Epidermal melanocyte (primary cell): Measurements from ENCODE around the gene BCAR1.
"Not testable (repeated sequence)": the region's sequence is repeated elsewhere in the genome, so short reads cannot be mapped to it uniquely, and the experiment has no call there.

Experiments used
- DNase-seq: peaks from one replicate; pipeline ENCODE4 v3.0.0; 2011; ENCODE audit warnings: low spot score; ENCODE audit not compliant: insufficient read length

Gene BCAR1

GRCh38 chr16:75225678-75226515 is 25.5 kb downstream of the BCAR1 start:
- no peak for DNase-seq

DNA sequence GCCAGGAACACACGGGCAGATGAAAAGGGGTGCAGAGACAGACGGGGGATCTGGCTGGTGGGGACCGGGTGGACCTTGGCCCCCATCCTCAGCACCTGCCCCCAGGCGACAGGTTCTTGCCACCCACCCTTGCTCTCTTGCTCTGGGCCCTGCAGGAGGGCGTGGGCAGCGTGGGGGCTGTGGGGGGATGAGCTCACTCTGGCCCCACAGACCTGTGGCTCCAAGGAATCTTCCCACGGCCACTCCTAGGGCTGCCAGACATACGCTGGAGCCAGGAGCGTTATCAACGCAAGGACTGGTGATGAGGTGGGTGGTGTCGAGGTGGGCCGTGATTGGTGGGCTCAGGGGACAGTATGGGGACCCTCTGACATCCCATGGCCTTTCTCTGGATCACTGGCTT is 26.3 kb downstream of the BCAR1 start:
- DNase-seq: no peak

- DNase-seq: no peak
Observed at GRCh38 chr16:75224306-75225082, 26.9 kb downstream of the BCAR1 start.

- not testable (repeated sequence) for DNase-seq
Observed at GRCh38 chr16:75223129-75223528, 28.3 kb downstream of the BCAR1 start.

DNA sequence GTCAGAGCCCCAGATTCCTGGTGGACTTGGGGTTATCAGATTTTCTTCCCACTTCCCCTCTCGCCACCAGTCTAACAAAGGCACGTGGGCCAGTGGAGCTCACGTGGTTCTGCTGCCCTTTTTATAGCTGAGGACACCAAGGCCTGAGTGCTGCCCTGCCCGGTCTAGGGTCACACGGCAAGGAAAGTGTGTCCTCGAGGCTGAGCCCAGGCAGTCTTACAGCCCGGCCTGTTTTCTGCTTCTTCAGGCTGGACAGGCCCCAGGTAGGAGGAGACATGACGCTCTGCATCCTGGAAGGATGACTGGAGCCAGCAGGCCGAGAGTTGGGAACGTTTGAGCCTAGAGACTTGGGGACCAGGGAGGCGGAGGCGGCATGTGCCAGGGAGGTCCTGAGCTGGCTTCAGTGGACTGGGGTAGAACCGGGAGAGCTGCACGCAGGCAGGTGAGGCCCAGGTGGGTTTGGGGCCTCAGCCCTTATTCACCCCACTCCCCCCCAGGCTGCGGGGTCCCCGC is 29.1 kb downstream of the BCAR1 start:
- no peak for DNase-seq

DNA sequence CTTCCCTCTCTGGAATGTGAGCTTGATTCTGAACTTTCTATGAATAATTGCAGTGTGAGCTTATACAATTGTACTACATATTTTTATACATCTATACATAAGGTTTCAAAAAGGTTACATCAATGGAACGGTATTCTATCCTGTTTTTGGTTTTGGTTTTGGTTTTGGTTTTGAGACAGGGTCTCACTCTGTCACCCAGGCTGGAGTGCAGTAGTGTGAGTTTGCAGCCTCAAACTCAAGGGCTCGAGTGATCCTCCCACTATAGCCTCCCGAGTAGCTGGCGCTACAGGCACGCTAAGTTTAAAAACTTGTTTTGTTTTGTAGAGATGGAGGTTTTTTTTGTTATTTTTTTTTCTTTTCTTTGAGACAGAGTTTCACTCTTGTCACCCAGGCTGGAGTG is 31.6 kb downstream of the BCAR1 start:
- DNase-seq: no peak

DNA sequence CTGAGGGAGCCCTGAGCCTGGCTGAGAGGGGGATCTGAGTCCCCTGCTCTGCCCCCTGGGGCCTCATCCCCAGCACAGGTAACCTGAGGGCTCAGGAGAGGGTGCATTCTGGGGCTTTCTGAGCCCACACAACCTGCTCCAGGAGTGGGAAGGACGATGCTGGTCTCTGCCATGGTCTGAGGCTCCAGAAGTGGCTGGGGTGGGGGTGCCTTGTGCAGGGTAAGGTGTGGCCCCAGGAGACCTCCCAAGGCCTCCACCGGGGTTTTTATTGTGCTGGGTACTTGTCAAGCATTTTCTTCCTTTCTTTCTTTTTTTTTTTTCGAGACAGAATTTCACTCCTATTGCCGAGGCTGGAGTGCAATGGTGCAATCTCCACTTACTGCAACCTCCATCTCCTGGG is 32.3 kb downstream of the BCAR1 start:
- no peak for DNase-seq

GRCh38 chr16:75218256-75219076 is 33.0 kb downstream of the BCAR1 start, which contains the start of gene CTRB1:
CTRB1 (plus strand) TSS chr16:75218988; CDS start chr16:75219008, 20 bp downstream.
- no peak for DNase-seq

GRCh38 chr16:75217389-75217851 is 34.0 kb downstream of the BCAR1 start:
- no peak for DNase-seq

DNA sequence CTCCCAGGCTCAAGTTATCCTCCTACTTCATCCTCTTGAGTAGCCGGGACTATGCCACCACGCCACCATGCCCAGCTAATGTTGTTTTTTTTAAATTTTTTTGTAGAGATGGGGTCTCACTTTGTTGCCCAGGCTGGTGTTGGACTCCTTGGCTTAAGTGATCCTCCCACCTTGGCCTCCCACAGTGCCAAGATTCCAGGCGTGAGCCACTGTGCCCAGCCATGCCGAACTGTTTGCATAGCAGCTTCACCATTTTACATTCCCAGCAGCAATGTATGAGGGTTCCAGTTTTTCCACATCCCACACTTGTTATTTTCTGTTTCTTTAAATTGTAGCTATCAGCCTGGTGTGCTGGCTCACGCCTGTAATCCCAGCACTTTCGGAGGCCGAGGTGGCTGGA is 34.8 kb downstream of the BCAR1 start:
- no peak for DNase-seq

DNA sequence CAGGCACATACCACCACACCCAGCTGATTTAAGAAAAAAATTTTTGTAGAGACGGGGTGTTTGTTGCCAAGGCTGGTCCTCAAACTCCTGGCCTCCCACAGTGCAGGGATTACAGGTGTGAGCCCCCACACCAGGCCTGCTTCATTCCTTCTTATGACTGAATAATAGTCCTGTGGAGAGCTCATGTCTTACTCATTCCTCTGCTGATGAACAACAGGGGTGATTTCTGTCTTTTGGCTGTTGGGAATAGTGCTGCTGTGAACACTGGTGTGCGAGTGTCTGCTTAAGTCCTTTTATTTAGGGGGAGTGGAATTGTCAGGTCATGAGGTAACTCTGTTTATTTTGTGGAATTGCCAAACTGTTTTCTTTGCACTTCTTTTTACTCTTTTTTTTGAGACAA is 35.3 kb downstream of the BCAR1 start:
- no peak for DNase-seq

- DNase-seq: not testable (repeated sequence)
Observed at GRCh38 chr16:75211286-75211685, 40.1 kb downstream of the BCAR1 start.

DNA sequence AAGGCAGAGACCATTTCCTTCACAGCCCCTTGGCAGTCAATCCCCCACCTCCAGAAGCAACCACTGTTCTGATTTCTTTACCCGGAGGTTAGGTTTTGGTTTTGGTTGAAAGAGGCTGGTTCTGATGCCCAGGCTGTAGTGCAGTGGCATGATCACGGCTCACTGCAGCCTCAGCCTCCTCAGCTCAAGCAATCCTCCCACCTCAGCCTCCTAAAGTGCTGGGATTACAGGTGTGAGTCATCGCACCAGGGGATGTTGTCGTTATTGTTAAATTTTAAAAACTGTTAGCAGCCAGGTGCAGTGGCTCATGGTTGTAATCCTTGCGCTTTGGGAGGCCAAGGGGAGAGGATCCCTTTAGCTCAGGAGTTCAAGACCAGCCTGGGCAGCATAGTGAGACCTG is 41.5 kb downstream of the BCAR1 start:
- no peak for DNase-seq

GRCh38 chr16:75209514-75209913 is 41.9 kb downstream of the BCAR1 start:
- DNase-seq: not testable (repeated sequence)

DNA sequence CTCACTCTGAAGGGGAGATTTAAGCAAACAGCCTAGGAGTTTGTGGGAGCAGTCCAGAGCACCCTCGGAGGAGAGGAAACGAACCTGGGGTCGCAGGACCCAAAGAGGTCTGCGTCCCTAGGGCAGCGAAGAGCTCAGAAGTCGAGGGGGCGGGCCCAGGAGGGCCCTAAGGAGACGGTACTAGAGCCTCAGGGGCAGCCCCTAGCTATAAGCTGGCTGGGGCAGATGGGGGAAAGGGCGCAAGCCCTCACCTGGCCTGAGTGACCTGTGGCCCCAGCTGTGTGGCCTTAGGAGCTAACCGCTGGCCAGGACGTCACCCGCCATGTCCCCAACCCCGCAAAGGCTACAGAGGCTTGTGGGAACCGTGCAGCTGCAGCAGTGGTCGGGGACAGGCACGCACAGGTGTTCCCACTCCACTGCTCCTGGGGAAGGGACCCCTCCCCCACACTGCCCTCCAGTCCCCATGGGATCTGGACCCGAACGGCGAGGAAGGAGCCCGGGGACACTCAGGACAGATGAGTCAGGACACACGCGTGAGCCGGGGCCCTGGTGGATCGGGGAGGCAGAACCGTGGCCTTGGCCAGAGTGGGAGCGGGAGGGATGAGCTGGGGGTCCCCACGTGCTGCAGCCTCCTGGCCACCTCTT is 42.4 kb downstream of the BCAR1 start:
- DNase-seq: no peak

- no peak for DNase-seq
Observed at GRCh38 chr16:75208242-75208825, 43.1 kb downstream of the BCAR1 start.

DNA sequence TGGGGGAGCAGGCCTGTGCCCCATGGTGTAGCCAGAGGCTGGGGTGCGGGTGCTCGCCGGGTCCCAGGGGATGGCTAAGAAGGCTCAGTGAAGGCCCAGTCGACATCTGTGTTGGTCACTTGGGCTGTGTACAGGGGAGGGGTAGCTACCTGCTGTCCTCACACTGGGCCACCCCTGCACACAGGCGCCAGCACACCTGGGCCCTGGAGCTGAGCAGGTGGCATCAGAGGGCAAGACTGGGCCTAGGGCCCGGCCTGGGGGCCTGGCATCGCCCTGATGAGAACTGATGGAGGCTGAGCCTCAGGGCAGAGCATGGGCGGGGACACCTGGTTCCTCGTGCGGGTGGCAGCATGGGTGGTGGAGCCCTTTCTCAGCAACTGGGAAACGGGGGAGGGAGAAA is 43.6 kb downstream of the BCAR1 start:
- DNase-seq: no peak

GRCh38 chr16:75206749-75207451 is 44.5 kb downstream of the BCAR1 start, which contains the start of gene CTRB2:
CTRB2 (minus strand) TSS chr16:75207161; CDS start chr16:75207141, 20 bp downstream.
- DNase-seq: peak; percentile 5

GRCh38 chr16:75205961-75206748 is 45.3 kb downstream of the BCAR1 start:
- peak; percentile 10 for DNase-seq
